Skeletal muscle satellite cell (primary cell): Measurements from ENCODE around the gene ATOH7.
"Not testable (repeated sequence)": the region's sequence is repeated elsewhere in the genome, so short reads cannot be mapped to it uniquely, and the experiment has no call there.

Experiments
- H3K27me3 ChIP-seq: 2 replicates; pipeline ENCODE4 v1.7.0; 2013; ENCODE audit warnings: low read length; ENCODE audit not compliant: control insufficient read depth, insufficient read depth
- H3K36me3 ChIP-seq: 2 replicates; pipeline ENCODE4 v1.7.0; 2013; ENCODE audit warnings: mild to moderate bottlenecking, control low read depth, low read length; ENCODE audit not compliant: insufficient read depth
- H3K4me1 ChIP-seq: 2 replicates; pipeline ENCODE4 v1.7.0; 2013; ENCODE audit warnings: low read length; ENCODE audit not compliant: control insufficient read depth, insufficient read depth
- H3K4me2 ChIP-seq: 2 replicates; pipeline ENCODE4 v1.7.0; 2013; ENCODE audit warnings: mild to moderate bottlenecking, low read length
- H3K4me3 ChIP-seq: 2 replicates; pipeline ENCODE4 v1.7.0; 2013; ENCODE audit warnings: low read length
- H3K9ac ChIP-seq: 2 replicates; pipeline ENCODE4 v1.7.0; 2013; ENCODE audit warnings: mild to moderate bottlenecking, low read depth, low read length, moderate library complexity
- H3K9me3 ChIP-seq: replicated peaks from 2 replicates; pipeline ENCODE4 v1.7.0; 2013; ENCODE audit warnings: mild to moderate bottlenecking, control low read depth, low read length

ATOH7 gene

GRCh38 chr10:68251625-68252495, 19.9 kb upstream of the ATOH7 start:
- no peak overlapping the region for H3K9ac ChIP-seq
- no peak overlapping the region for H3K4me3 ChIP-seq
- H3K9me3 ChIP-seq, result no peaks in the 10 kb centered on the region

GRCh38 chr10:68251151-68251550, 19.2 kb upstream of the ATOH7 start:
- no peak overlapping the region for H3K4me2 ChIP-seq
- H3K27me3 ChIP-seq, result peaks cover 27% of the 10 kb centered on the region
- H3K4me3 ChIP-seq, result no peak overlapping the region
- no peaks in the 10 kb centered on the region for H3K36me3 ChIP-seq
- no peaks in the 10 kb centered on the region for H3K4me1 ChIP-seq
- no peak overlapping the region for H3K9ac ChIP-seq
- H3K9me3 ChIP-seq, result no peaks in the 10 kb centered on the region

More at GRCh38 chr10:68251625-68252495, 19.9 kb upstream of the ATOH7 start:
- H3K27me3 ChIP-seq, result peaks cover 30% of the 10 kb centered on the region
- H3K4me1 ChIP-seq, result no peaks in the 10 kb centered on the region
- no peak overlapping the region for H3K4me2 ChIP-seq
- H3K36me3 ChIP-seq, result no peaks in the 10 kb centered on the region

- H3K4me1 ChIP-seq, result no peaks in the 10 kb centered on the region
- no peak overlapping the region for H3K9ac ChIP-seq
- no peak overlapping the region for H3K4me3 ChIP-seq
- H3K36me3 ChIP-seq, result no peaks in the 10 kb centered on the region
- peaks cover 22% of the 10 kb centered on the region for H3K27me3 ChIP-seq
- H3K4me2 ChIP-seq, result no peak overlapping the region
- H3K9me3 ChIP-seq, result no peaks in the 10 kb centered on the region
Observed at GRCh38 chr10:68249297-68249696, 17.4 kb upstream of the ATOH7 start.

- H3K4me3 ChIP-seq, result no peak overlapping the region
- H3K9me3 ChIP-seq, result no peaks in the 10 kb centered on the region
- H3K4me1 ChIP-seq, result no peaks in the 10 kb centered on the region
- H3K36me3 ChIP-seq, result no peaks in the 10 kb centered on the region
- H3K27me3 ChIP-seq, result peaks cover 14% of the 10 kb centered on the region
- H3K4me2 ChIP-seq, result no peak overlapping the region
- no peak overlapping the region for H3K9ac ChIP-seq
Observed at GRCh38 chr10:68247931-68248330, 16.0 kb upstream of the ATOH7 start.

- H3K4me3 ChIP-seq, H3K36me3 ChIP-seq, H3K4me2 ChIP-seq, H3K9ac ChIP-seq, H3K9me3 ChIP-seq, H3K4me1 ChIP-seq: not testable (repeated sequence)
- H3K27me3 ChIP-seq, result peaks cover 14% of the 10 kb centered on the region
Observed at GRCh38 chr10:68246397-68246796, 14.5 kb upstream of the ATOH7 start.

- peaks cover 3% of the 10 kb centered on the region for H3K27me3 ChIP-seq
- no peaks in the 10 kb centered on the region for H3K36me3 ChIP-seq
- H3K4me1 ChIP-seq, result no peaks in the 10 kb centered on the region
- H3K4me2 ChIP-seq, result no peak overlapping the region
- H3K9ac ChIP-seq, result no peak overlapping the region
- H3K9me3 ChIP-seq, result no peaks in the 10 kb centered on the region
- H3K4me3 ChIP-seq, result no peak overlapping the region
Observed at GRCh38 chr10:68242051-68242450, 10.1 kb upstream of the ATOH7 start.

- H3K36me3 ChIP-seq, result no peaks in the 10 kb centered on the region
- H3K4me2 ChIP-seq, result no peak overlapping the region
- H3K27me3 ChIP-seq, result peaks cover 3% of the 10 kb centered on the region
- H3K4me3 ChIP-seq, result no peak overlapping the region
- no peaks in the 10 kb centered on the region for H3K9me3 ChIP-seq
- H3K4me1 ChIP-seq, result no peaks in the 10 kb centered on the region
- no peak overlapping the region for H3K9ac ChIP-seq
Observed at GRCh38 chr10:68239596-68240150, 7.8 kb upstream of the ATOH7 start.

GRCh38 chr10:68239069-68239468, 7.2 kb upstream of the ATOH7 start:
- Histone ChIP-seq H3K36me3 (no peaks in the 10 kb centered on the region), H3K9me3 (no peaks in the 10 kb centered on the region), H3K4me3 (no peak overlapping the region), H3K27me3 (peaks cover 3% of the 10 kb centered on the region), H3K4me1 (no peaks in the 10 kb centered on the region), H3K9ac (no peak overlapping the region), H3K4me2 (no peak overlapping the region)

- Histone ChIP-seq H3K9me3 (no peaks in the 10 kb centered on the region), H3K4me1 (no peaks in the 10 kb centered on the region), H3K4me3 (no peak overlapping the region), H3K4me2 (no peak overlapping the region), H3K36me3 (no peaks in the 10 kb centered on the region), H3K27me3 (peaks cover 3% of the 10 kb centered on the region), H3K9ac (no peak overlapping the region)
Observed at GRCh38 chr10:68238371-68238770, 6.5 kb upstream of the ATOH7 start.

GRCh38 chr10:68237173-68237572, 5.3 kb upstream of the ATOH7 start:
- no peak overlapping the region for H3K9ac ChIP-seq
- H3K27me3 ChIP-seq, result peaks cover 3% of the 10 kb centered on the region
- H3K4me3 ChIP-seq, result no peak overlapping the region

GRCh38 chr10:68235581-68235980, 3.7 kb upstream of the ATOH7 start:
- H3K9ac ChIP-seq, result no peak overlapping the region
- no peak overlapping the region for H3K4me3 ChIP-seq
- no peaks in the 10 kb centered on the region for H3K36me3 ChIP-seq
- peaks cover 10% of the 10 kb centered on the region for H3K4me1 ChIP-seq
- H3K9me3 ChIP-seq, result no peaks in the 10 kb centered on the region
- H3K27me3 ChIP-seq, result peaks cover 3% of the 10 kb centered on the region
- H3K4me2 ChIP-seq, result no peak overlapping the region

More at GRCh38 chr10:68237173-68237572, 5.3 kb upstream of the ATOH7 start:
- Histone ChIP-seq H3K4me2 (no peak overlapping the region), H3K9me3 (no peaks in the 10 kb centered on the region), H3K36me3 (no peaks in the 10 kb centered on the region), H3K4me1 (no peaks in the 10 kb centered on the region)

- Histone ChIP-seq H3K9ac (no peak overlapping the region), H3K27me3 (peaks cover 3% of the 10 kb centered on the region), H3K36me3 (no peaks in the 10 kb centered on the region), H3K4me2 (no peak overlapping the region), H3K9me3 (no peaks in the 10 kb centered on the region), H3K4me1 (peaks cover 11% of the 10 kb centered on the region), H3K4me3 (no peak overlapping the region)
Observed at GRCh38 chr10:68235111-68235510, 3.2 kb upstream of the ATOH7 start.
